GM12878 (cell line): ENCODE results near the gene PADI4. TPM values are rescaled to one million over a fixed set of nuclear protein-coding genes. Genes with fewer than 3 reads are reported as not detected.

Experiments used
- ATAC-seq: fragments of 200-7000 bp; cut with Tn5 transposase; 3 replicates; pipeline ENCODE4 v1.9.1; 2020; ENCODE audit warnings: mild to moderate bottlenecking, moderate library complexity
- BruUV-seq: library from RNA; stranded (reverse); fragments of 400-500 nt; replicated peaks from 2 replicates; lab custom pipeline; 2021; lab: Mats Ljungman, UMichigan
- CTCF ChIA-PET: fragments of 300-600 bp; sonication (Branson Sonifier 250); formaldehyde crosslinking; extraction: SDS; loops from one replicate; lab custom pipeline; 2021; ENCODE audit warnings: inconsistent platforms; lab: Yijun Ruan, JAX
- POLR2A ChIA-PET: fragments of 350-600 bp; formaldehyde crosslinking; extraction: SDS; loops from one replicate; lab custom pipeline; 2021; ENCODE audit warnings: inconsistent platforms; lab: Charles Lee
- RAD21 ChIA-PET: fragments of 300-600 bp; sonication (Branson Sonifier 250); formaldehyde crosslinking; loops from one replicate; lab custom pipeline; 2023; ENCODE audit warnings: antibody characterized with exemption; ENCODE audit not compliant: unreplicated experiment; lab: Charles Lee
- SMC1A ChIA-PET: fragments of 300-600 bp; sonication (Branson Sonifier 250); formaldehyde crosslinking; loops from one replicate; lab custom pipeline; 2023; ENCODE audit not compliant: unreplicated experiment, uncharacterized antibody; lab: Charles Lee
- DNase-seq: peaks from one replicate; pipeline ENCODE4 v3.0.0-alpha.2; 2011; ENCODE audit warnings: low read depth, low spot score
- FAIRE-seq: peaks from 3 replicates; lab custom pipeline; 2011; peaks lifted over from hg19 to GRCh38; lab: Jason Lieb, UNC
- H2AFZ ChIP-seq: 2 replicates; pipeline ENCODE4 v1.6.0; 2011; ENCODE audit warnings: low read depth, low read length, control low read depth; ENCODE audit not compliant: control insufficient read depth
- H3K27ac ChIP-seq: 2 replicates; pipeline ENCODE4 v1.5.1; 2011; ENCODE audit warnings: control low read depth; ENCODE audit not compliant: control insufficient read depth, insufficient read depth
- H3K27me3 ChIP-seq, 2 experiments: replicated peaks in 1 of 2; 2 replicates each; pipeline versions ENCODE4 v1.6.0 to v1.6.1; 2011; ENCODE audit warnings: low read length in 1 of 2; ENCODE audit not compliant: control insufficient read depth in 2 of 2, insufficient read depth in 2 of 2
- H3K36me3 ChIP-seq, 2 experiments: 2 replicates each; pipeline ENCODE4 v1.5.1; 2011; ENCODE audit warnings: low read length in 1 of 2; ENCODE audit not compliant: control insufficient read depth in 2 of 2, insufficient read depth in 2 of 2
- H3K4me1 ChIP-seq: 2 replicates; pipeline ENCODE4 v1.6.1; 2011; ENCODE audit warnings: mild to moderate bottlenecking, low read length, moderate library complexity, mixed read lengths; ENCODE audit not compliant: control insufficient read depth, insufficient read depth
- H3K4me2 ChIP-seq: 2 replicates; pipeline ENCODE4 v1.6.0; 2011; ENCODE audit warnings: control low read depth; ENCODE audit not compliant: control insufficient read depth, insufficient read depth
- H3K4me3 ChIP-seq: fragments of 200-600 bp; sonication (generic); 2 replicates; pipeline ENCODE4 v1.5.1; 2016
- H3K79me2 ChIP-seq: 2 replicates; pipeline ENCODE4 v1.6.0; 2011; ENCODE audit warnings: low read length; ENCODE audit not compliant: control insufficient read depth, insufficient read depth
- H3K9ac ChIP-seq: 2 replicates; pipeline ENCODE4 v1.8.0; 2011; ENCODE audit warnings: low read length, control low read depth, mixed read lengths; ENCODE audit not compliant: control insufficient read depth, insufficient read depth
- H3K9me3 ChIP-seq: replicated peaks from 3 replicates; pipeline ENCODE4 v1.5.1; 2011; ENCODE audit warnings: mild to moderate bottlenecking, low read length; ENCODE audit not compliant: control insufficient read depth, insufficient read depth
- H4K20me1 ChIP-seq: 2 replicates; pipeline ENCODE4 v1.6.0; 2011; ENCODE audit not compliant: control insufficient read depth, insufficient read depth
- E2F4 ChIP-seq: IDR thresholded peaks from 2 replicates; pipeline ENCODE4 v1.6.1; 2012; ENCODE audit warnings: low read depth, low read length, improper control_type of control experiment
- ESRRA ChIP-seq: IDR thresholded peaks from 2 replicates; pipeline ENCODE4 v1.6.1; 2012; ENCODE audit warnings: mild to moderate bottlenecking, low read length, improper control_type of control experiment
- GABPA ChIP-seq: IDR thresholded peaks from 2 replicates; pipeline ENCODE4 v1.6.1; 2014; ENCODE audit warnings: antibody characterized with exemption, low read depth, mild to moderate bottlenecking, inconsistent platforms
- MYB ChIP-seq: fragments of 150-350 bp; IDR thresholded peaks from 2 replicates; pipeline ENCODE4 v1.6.1; 2014; ENCODE audit warnings: mild to moderate bottlenecking, low read depth, low read length, borderline replicate concordance
- NR2C1 ChIP-seq: fragments of 450-650 bp; IDR thresholded peaks from 2 replicates; pipeline ENCODE4 v1.6.1; 2017; ENCODE audit warnings: antibody characterized with exemption, mild to moderate bottlenecking, moderate library complexity
- POU2F2 ChIP-seq: IDR thresholded peaks from 3 replicates; pipeline ENCODE4 v1.6.1; 2011; ENCODE audit warnings: low read depth, mild to moderate bottlenecking, low read length, borderline replicate concordance
- SMC3 ChIP-seq: IDR thresholded peaks from 2 replicates; pipeline ENCODE4 v1.6.1; 2011; ENCODE audit warnings: low read length, improper control_type of control experiment, borderline replicate concordance
- SRF ChIP-seq, 2 experiments: IDR thresholded peaks; 2 replicates each; pipeline ENCODE4 v1.6.1; 2011; ENCODE audit warnings: low read depth in 2 of 2, low read length in 2 of 2, mild to moderate bottlenecking in 1 of 2, moderate library complexity in 1 of 2
- STAT1 ChIP-seq: fragments of 450-650 bp; conservative IDR thresholded peaks from 2 replicates; pipeline ENCODE4 v1.6.1; 2014; ENCODE audit warnings: antibody characterized with exemption, mild to moderate bottlenecking
- USF1 ChIP-seq: IDR thresholded peaks from 2 replicates; pipeline ENCODE4 v1.6.1; 2011; ENCODE audit warnings: borderline replicate concordance, low read depth, mild to moderate bottlenecking, moderate library complexity, mixed read lengths, low read length; ENCODE audit not compliant: insufficient read depth; ENCODE audit errors: extremely low read length
- YBX1 ChIP-seq: fragments of 450-650 bp; IDR thresholded peaks from 2 replicates; pipeline ENCODE4 v1.6.1; 2016; ENCODE audit warnings: antibody characterized with exemption
- ZBTB4 ChIP-seq: fragments of 450-650 bp; formaldehyde crosslinking; IDR thresholded peaks from 2 replicates; pipeline ENCODE4 v1.4.0; 2022; ENCODE audit warnings: mild to moderate bottlenecking, moderate library complexity
- ZNF24 ChIP-seq: fragments of 450-650 bp; IDR thresholded peaks from 2 replicates; pipeline ENCODE4 v1.6.1; 2017; ENCODE audit warnings: antibody characterized with exemption, mild to moderate bottlenecking
- WGBS: methylation state at CpG from one replicate; pipeline ENCODE4 v1.1.6; 2016; ENCODE audit warnings: low lambda C conversion rate; ENCODE audit not compliant: insufficient replicate concordance, insufficient coverage; ENCODE audit errors: missing lambda C conversion rate; 5-methylcytosine and 5-hydroxymethylcytosine counted together
- in situ Hi-C: fragments of 300-500 bp; cut with MboI; formaldehyde crosslinking; loops from 9 replicates; pipeline ENCODE4 v1.14.3; 2018; ENCODE audit warnings: mixed read lengths
- intact Hi-C: fragments of 100-400 bp; cut with micrococcal nuclease; formaldehyde crosslinking; loops from one replicate; pipeline ENCODE4 v1.14.2; 2022; ENCODE audit not compliant: unreplicated experiment
- polyA plus RNA-seq, 11 experiments: library from polyadenylated mRNA; depleted of rRNA in 4 of 11; unstranded in 6 of 11; stranded (reverse) in 5 of 11; fragments of >200 nt; fragmentation: Nextera tagmentation in 4 of 11; fragmentation: Illumina TruSeq in 1 of 11; extraction: Ambion mirVana in 4 of 11; extraction: Trizol in 1 of 11; gene quantifications; 1 replicate in 1 of 11; 2 replicates in 10 of 11; pipeline versions ENCODE4 v1.2.1 to v1.2.3, GENCODE V29; 2011 to 2016; ENCODE audit warnings: inconsistent platforms in 2 of 11, missing spikeins in 2 of 11, low read depth in 1 of 11
- total RNA-seq, 4 experiments: library from RNA; depleted of rRNA in 3 of 4; stranded (reverse); fragments of >200 nt in 3 of 4; fragmentation: Illumina TruSeq in 1 of 4; extraction: Trizol in 1 of 4; gene quantifications; 2 replicates each; pipeline versions ENCODE4 v1.2.1 to v1.2.3, GENCODE V29; 2013 to 2021

PADI4 gene
- total and polyA plus RNA-seq, 10 of the 15 experiments (the other 5 are each of a cell fraction or from before 2014, with no cell fraction given), result 0.08 to 0.47 (median 0.15) TPM; not detected in 3

GRCh38 chr1:17355898-17356297 lies 47.9 kb downstream of the PADI4 start:
- ChIA-PET SMC1A (no interaction called here), RAD21 (no interaction called here), POLR2A (interaction anchor here (0.5 kb wide), 1 partner anchor 12 kb away, joined by 5 read pairs; no protein-coding TSS in a partner anchor), CTCF (no interaction called here)
- Histone ChIP-seq H2AFZ (no peak overlapping the region), H3K9ac (no peak overlapping the region), H3K4me2 (no peak overlapping the region), H3K27me3 (no peaks in the 10 kb centered on the region; a peak in 1 of 4 replicates), H3K9me3 (no peaks in the 10 kb centered on the region), H3K79me2 (no peaks in the 10 kb centered on the region), H4K20me1 (no peaks in the 10 kb centered on the region), H3K36me3 (no peaks in the 10 kb centered on the region), H3K4me1 (no peaks in the 10 kb centered on the region), H3K4me3 (no peak overlapping the region), H3K27ac (no peak overlapping the region)
- DNase-seq (no peak), ATAC-seq (no peak), FAIRE-seq (no peak)
- BruUV-seq, result no TSS peak
- 0% methylated on average over 6 of the region's 6 CpGs for WGBS
- in situ Hi-C loops (no loop called here), intact Hi-C loops (no loop called here)
- TF ChIP-seq E2F4, result no peak
- peak; percentile 48 for TF ChIP-seq USF1

- Histone ChIP-seq H4K20me1 (no peaks in the 10 kb centered on the region), H3K27ac (no peak overlapping the region), H3K9ac (no peak overlapping the region), H3K79me2 (no peaks in the 10 kb centered on the region), H3K36me3 (no peaks in the 10 kb centered on the region), H3K27me3 (no peaks in the 10 kb centered on the region; a peak in 1 of 4 replicates), H3K4me3 (no peak overlapping the region), H3K4me1 (no peaks in the 10 kb centered on the region), H3K4me2 (no peak overlapping the region), H2AFZ (no peak overlapping the region), H3K9me3 (no peaks in the 10 kb centered on the region)
- 25% methylated on average over 10 of the region's 12 CpGs for WGBS
- no peak for ATAC-seq
- BruUV-seq, result no TSS peak
- intact Hi-C loops, result no loop called here
- ChIA-PET RAD21 (no interaction called here), CTCF (no interaction called here), POLR2A (no interaction called here), SMC1A (no interaction called here)
- no peak for DNase-seq
- in situ Hi-C loops, result no loop called here
- no peak for FAIRE-seq
- TF ChIP-seq GABPA (no peak), ZNF24 (no peak), NR2C1 (no peak), POU2F2 (no peak), ZBTB4 (no peak), MYB (no peak), STAT1 (no peak), YBX1 (no peak), ESRRA (no peak), SRF (IDR thresholded peaks at IDR 0.05; ENCODE audit: low read depth in 2 of 2, low read length in 2 of 2) (no peak), SMC3 (no peak)
Measured at GRCh38 chr1:17356387-17357026, 48.5 kb downstream of the PADI4 start.
